GM12892 (cell line): ENCODE results near the gene ALKAL2.

Experiments
- POLR2A ChIP-seq: IDR thresholded peaks from 2 replicates; pipeline ENCODE4 v1.6.1; 2011; ENCODE audit warnings: low read depth, low read length, control low read depth
- TAF1 ChIP-seq: IDR thresholded peaks from 2 replicates; pipeline ENCODE4 v1.6.1; 2011; ENCODE audit warnings: low read depth, mild to moderate bottlenecking, control low read depth, low read length, borderline replicate concordance

DNA sequence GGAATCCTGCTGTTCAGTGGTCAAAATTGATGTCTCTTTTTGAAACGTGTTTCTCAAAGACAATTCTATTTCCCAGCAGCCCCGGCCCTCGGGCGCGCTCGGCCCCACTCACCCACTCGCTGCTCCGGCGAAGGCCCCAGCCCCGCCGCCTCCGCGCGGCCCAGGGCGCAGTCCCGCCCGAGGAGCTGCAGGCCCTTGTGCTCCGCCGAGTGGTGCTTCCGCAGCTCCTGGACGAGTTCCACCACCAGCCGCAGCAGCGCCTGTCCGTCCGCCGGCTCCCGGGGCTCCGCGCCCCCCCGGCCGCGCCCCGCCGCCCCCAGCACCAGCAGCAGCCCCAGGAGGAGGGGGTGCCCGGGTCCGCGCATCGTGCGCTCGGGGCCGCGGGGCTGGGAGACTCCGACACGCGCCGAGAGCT lies 413 bp downstream of the ALKAL2 start:
- TF ChIP-seq TAF1 (no peak), POLR2A (no peak)
